ENCODE results near the gene ELANE.

DNA sequence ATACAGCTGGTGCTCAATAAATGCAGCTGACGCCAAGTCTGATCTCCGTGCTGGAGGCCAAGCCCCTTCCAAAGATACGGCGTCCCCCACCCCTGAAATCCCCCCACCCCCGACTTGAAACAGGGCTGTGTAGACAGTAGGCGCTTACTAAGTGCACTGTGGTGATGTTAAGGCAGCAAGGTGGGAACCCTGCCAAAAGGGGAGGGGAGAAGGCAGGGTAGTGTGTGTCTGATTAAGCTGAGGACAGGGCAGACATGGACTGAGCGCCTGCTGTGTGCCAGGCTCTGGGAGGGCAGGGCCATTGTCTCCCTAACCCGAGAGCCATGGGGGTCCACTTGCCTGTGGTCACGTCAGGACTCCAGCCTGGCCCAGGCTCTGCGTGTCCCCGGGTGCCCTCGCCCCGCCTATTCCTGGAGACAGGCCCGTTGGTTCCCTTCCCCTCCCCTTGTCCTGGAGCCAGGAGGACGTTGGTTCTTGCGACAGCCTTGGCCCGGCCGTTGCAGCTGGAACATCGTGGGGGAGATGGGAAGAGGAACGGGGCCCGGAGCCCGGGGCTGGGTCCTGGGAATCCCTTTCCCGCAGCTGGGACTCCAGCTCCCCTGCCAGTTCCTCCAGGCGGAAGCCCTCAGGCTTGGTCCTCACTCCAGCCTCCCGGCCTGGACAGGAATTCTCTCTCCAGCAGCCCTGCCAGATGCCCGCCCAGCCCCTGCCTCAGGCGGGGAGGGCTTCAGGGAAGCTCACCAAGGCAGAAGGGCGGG is 1.7 kb upstream of the ELANE start:
- TF ChIP-seq, protein P1, sequence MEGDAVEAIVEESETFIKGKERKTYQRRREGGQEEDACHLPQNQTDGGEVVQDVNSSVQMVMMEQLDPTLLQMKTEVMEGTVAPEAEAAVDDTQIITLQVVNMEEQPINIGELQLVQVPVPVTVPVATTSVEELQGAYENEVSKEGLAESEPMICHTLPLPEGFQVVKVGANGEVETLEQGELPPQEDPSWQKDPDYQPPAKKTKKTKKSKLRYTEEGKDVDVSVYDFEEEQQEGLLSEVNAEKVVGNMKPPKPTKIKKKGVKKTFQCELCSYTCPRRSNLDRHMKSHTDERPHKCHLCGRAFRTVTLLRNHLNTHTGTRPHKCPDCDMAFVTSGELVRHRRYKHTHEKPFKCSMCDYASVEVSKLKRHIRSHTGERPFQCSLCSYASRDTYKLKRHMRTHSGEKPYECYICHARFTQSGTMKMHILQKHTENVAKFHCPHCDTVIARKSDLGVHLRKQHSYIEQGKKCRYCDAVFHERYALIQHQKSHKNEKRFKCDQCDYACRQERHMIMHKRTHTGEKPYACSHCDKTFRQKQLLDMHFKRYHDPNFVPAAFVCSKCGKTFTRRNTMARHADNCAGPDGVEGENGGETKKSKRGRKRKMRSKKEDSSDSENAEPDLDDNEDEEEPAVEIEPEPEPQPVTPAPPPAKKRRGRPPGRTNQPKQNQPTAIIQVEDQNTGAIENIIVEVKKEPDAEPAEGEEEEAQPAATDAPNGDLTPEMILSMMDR (IDR thresholded peaks at IDR 0.05), result no peak
- TF ChIP-seq POLR2A (IDR thresholded peaks at IDR 0.05), result peak in 1 of 2 donors; percentile 35

Measured in adrenal gland (tissue), 5 donors.